Measurements from ENCODE around the gene BCL2L13.
"Not testable (repeated sequence)": the region's sequence is repeated elsewhere in the genome, so short reads cannot be mapped to it uniquely, and the experiment has no call there.

Gene BCL2L13

DNA sequence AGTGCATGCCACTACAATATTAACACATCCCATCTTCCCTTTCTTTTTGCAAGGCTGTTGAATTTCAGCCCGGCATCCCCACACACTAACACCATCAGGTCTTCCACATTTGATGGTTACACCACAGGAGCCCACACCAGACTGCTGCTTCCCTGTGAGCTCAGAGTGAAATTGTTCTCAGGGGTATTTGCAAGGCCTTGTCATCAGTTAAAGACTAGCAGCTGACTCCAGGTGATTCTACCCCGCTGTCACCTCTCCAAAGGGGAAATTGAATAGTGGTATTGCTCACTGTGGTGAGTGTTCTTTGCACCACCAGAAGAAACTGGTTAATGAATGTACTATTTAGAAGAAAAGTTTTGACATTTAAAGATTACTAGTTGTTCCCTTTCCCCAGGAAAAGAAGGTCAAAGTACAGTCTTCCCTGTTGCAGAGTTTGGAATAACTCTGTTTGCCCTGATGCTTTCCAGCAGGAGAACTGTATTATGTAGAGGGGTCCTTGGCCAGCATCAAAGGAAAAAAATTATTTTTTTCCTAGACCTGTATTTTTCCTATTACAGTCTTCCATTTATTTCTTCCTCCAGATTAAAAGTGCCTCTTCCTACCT, 93.8 kb downstream of the BCL2L13 start:
- no peak for DNase-seq

DNA sequence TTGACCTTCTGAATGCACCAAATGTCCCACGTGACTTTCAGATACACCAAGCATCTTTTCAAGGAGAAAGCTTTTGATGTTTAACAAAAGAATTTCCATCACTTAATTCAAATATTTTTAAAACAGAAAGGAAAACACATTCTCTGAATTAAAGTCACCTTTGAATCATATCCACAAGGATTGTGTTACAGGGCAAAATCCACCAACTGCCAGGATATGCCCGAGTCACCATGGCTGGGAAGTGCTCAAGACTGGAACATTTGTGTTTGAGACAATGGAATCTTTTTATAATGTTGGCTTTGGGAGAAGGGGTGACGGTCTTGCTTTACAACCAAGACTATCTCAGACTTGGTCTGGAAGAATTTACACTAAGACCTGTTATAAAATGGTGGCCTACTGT, 94.9 kb downstream of the BCL2L13 start:
- no peak for DNase-seq

DNA sequence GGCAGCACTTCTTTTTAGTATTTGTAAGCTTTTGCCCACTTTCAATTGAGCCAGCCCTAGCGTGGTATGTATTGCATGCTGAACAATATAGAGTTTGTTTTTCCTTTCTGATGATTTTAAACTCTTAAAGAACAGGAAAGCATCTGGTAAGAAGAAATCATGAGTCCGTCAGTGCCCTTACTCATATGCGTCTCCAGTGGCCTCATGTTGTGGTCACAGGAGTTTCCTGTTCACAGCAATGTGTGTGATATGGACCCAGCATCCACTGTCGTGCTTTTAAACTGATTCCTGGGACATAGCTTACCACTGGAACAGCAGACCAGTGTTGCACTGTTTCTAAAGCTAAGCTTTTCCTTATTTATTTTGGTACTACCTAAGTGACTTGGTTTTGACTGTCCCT, 95.6 kb downstream of the BCL2L13 start:
- no peak for DNase-seq

DNA sequence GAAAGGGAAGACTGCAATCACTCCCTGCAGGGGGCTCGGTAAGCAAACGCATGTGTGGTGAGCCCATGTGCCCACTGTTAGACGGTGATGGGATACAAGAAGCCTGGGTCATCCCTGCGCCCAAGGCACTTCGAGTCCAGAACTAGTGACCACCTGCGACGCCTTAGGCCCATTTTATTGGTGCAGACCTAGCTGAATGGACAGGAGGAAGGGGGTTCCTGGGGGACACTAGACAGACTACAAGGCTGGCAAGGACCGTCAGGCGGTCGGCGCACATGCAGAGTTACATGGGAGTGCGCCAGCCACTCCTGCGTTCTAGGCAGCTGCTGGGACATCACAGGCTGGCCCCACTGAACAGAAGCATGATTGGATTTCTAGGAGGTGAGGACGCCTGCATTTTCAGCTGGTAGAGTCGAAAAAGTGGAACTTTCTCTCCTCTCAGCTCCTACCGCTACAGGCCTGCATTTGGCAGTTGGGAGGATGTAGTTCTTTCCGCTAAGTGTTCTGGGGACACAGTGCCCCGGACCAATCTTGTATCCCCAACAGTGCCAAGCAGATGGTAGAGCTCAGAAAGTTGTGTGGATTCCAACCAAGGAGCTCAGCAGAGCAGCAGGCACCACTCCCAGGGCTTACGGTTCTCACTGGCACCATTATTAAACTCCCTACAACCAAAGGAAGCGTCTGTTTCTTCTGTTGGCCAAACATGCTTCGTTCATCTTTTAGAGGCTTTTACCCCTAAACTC, 100.0 kb downstream of the BCL2L13 start:
- DNase-seq: no peak

DNA sequence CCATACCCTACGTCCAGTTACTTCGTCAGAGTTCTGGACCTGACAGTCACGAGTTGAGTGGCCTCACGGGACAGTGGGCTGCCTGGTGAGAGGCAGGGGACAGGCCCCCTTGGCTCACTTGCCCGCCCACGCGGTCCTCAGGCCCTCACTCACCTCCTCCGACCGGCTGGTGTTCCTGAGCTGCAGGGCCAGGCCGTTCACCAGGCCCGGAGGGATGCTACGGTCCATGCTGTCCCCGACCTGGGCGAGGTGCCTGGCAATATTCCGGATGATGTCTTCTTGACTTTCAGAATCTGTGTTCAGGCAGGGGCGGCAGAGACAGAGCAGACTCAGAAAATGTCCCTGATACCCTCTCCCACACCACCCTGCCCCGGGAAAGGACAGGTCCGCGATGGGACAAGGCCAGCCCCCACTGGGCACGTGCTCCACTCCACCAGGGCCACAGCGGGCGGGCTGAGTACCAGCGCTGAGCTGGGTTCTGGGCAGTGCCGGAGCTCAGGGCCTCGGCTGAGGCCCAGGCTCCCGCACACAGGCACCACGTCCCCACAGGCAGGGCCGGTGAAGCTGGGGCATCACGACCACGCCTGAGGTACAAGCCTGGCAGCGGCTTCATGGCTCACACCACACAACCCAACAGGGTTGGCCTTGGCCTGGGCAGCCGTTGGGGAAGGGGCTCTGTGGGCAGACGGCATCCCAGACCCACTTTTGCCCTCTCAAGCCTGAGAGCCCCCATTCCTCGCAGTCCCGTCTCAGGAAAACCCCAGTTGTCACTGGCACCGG, 100.8 kb downstream of the BCL2L13 start:
- DNase-seq: no peak

DNA sequence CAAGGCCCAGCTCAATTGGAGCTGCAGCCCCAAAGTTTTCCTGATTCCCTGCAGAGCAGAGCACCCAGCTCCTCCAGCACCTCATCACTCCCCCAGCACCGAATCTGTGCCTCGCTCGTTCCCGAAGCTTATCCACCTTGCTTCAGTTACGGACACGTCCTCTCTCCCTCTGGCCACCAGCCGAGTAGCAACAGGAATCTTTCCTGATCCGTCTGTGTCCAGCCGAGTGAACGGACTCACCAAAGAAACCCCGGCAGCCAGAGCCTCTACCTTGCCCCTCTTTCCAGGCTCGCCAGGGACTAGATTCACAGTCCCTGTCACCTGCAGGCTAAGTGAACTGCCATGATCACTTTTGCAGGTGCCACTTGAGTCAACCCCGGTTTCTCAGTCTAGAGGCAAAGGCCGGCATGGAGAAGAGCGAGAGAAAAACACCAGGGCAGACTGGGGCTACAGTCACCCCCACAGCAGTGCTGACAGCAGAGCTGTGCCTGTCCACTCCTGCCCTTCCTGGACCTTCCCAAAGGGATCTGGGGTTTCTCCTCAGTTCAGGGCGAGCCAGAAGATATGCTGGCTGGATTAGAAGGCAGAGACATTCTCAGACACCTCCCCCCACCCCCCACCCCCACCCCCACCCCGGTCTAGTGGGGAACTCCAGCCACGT, 103.4 kb downstream of the BCL2L13 start:
- DNase-seq: no peak

DNA sequence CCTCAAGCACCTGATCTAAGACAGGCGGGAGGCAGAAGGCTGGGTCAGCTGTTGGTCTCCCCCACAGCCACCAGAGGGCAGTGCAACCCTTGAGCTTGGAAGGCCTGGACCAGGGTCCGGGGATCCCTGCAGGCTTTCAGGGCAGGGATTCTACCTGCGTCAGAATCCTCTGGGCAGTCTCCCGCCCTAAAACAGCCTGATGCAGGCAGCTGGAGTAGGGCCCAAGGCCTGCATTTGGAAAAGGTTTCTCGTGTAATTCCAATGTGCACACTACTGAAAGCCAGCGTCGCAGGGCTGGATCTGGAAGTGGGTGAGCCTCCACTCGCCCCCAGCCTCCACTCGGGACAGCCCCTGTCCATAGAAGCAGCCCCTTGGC, 104.0 kb downstream of the BCL2L13 start:
- DNase-seq: peak; percentile 89

DNA sequence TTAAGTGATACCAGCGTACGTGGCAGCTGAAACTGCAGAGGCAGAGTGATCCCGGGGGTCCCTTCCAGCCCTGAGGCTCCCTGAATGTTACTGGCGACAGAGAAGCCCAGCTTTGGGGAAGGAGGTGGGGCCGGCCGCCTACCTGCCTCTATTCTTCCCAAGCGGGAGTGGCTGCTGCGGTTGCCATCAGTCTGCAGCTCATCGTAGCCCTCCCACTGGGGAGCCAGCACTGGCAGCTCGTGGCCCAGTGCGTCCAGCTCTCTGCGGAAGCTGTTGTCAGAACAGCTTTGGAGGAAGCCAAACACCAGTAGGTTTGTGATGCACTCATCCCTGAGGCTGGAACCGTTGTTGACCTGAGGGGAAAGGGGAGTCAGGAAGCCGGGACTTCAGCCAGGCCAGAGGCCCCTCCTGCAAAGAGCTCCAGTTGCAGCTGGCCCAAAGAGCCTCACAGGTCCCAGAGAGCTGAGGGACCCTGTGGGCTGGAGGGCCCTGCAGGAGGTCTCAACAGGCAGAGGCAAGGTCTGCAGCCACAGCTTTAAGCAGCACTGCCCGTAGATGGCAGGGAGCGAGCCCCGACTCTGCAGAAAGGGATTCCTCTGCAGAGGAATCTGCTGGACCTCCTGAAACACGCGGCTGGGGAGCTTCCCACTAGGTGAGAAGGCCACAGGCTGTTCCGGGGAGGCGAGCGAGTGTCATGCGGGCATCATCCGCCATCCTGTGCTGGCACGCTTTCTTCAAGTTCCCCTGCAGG, 105.3 kb downstream of the BCL2L13 start:
- no peak for DNase-seq

DNA sequence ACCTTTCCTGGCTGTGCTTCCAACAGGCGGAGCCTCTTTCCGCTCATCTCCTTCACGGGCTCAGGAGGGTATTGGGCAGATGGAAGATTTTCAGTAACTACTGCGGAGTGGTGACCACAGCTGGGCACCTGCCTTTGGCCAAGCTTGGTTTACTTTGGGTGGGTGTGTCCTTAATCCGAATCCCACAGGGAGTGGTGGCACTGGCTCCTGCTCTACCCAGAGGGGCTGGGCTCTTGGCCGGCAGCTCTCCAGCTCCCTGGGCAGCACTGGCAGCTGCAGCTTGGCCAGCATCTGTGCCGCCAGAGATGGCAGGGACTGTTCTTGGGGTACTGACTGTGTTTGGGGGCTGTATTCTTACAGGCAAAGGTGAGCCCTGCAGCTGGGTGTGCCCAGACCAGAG, 105.9 kb downstream of the BCL2L13 start:
- DNase-seq: no peak

DNA sequence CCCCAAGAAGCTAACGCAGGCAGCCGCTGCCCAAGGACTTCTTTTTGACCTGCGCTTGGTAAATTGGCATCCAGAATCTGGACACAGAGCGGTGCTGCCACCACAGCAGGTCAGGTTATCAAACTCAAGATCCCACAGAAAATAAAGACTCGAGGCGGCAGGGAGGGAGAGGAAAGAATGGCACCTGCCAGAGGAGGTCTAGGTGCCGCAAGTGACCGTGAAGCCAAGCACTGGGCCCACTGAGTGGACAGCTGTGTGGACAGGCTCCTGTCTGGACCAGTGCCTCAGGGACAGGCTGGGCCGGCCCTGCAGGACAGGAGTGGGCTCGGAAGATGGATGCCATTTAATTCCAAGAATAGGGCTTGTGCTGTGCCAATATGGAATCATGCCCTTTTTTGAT, 108.4 kb downstream of the BCL2L13 start:
- no peak for DNase-seq

DNA sequence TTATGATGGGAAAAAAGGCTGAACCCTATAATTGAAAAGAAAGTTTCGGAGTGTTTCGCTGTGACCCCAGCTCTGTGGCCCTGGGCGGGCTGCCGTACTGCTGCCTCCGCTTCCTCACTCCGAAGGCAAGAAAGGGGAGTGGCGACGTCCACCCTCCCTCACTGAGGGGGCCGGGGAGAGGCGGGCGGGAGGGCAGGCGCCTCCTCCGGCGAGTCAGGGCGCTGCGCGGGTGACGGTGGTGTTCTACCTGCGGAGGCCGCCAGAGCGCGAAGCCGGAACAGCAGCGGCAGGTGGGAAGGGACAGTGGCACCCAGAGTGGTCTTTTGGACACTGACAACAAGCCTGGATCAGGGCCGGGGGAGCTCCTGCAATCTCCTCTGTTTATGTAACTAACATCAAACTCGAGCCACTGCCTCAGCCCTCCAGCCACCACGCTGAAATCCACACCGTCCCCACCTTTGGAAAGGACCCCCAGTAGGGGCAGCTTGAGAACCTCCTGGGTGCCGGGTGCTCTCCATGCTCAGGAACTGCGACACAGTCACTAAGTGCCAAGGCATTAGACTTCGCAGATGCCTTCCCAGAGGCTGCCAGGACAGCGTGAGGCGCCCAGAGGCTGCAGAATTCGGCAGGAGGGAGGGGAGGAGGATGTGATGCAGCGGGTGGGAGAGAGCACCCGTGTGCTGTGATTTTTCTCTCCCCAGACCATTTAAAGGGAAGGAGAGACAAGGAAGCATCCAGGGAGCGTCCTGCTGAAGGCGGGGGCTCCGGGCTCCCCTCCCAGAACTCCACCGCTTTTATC, 110.2 kb downstream of the BCL2L13 start:
- DNase-seq: no peak

DNA sequence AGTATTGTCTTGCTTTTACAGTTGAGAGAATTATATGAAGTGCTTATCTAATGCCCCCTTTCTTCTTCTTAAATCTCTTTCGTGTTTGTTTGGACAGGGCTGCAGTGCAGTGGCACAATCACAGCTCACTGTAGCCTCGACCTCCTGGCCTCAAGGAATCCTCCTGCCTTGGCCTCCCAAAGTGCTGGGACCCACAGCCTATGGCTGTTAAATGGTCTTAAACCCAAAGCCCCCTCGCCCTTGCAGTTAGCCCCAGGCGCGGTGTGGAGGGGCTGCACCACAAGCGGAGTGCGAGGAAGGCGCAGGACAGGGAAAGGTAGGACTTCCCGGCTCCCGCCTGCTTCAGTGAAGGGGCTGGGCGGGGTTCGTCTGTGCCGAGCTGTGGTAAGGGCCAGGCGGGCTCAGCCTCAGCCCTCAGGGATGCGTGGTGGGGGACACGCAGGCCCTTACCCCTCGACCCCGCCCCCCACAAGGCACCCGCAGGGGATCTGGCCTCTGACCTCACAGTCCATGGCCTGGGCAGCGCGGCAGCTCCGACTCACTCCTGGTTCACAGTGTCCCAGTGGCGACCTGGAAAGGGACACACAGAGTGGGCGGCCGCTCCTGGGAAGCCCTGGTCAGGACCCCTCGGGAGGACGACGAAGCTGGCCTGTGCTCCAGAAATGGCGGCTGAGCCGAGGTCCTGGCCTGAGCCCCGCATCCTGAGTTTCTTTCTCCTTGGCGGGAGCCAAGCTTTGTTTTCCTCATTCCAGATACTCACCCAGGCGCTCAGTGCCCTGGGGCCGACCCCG, 111.2 kb downstream of the BCL2L13 start:
- no peak for DNase-seq

DNA sequence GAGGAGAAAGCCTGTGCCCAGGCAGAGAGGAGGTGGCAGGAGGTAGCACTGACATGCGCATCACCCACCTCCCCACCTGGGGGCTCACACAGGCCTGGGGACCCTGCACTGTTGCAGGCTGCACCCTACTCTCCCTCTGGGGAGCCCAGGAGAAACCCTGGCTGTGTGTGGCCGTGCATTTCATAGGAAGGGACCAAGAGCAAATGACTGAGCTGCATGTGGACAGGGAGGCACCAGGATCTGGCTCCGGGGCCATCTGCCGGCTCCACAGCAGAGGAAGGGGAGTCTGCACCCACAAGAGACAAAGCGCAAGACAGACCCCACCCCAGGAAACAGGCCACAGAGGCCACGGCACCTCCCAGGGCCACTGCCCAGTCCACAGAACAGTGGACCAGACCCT, 113.0 kb downstream of the BCL2L13 start:
- no peak for DNase-seq

DNA sequence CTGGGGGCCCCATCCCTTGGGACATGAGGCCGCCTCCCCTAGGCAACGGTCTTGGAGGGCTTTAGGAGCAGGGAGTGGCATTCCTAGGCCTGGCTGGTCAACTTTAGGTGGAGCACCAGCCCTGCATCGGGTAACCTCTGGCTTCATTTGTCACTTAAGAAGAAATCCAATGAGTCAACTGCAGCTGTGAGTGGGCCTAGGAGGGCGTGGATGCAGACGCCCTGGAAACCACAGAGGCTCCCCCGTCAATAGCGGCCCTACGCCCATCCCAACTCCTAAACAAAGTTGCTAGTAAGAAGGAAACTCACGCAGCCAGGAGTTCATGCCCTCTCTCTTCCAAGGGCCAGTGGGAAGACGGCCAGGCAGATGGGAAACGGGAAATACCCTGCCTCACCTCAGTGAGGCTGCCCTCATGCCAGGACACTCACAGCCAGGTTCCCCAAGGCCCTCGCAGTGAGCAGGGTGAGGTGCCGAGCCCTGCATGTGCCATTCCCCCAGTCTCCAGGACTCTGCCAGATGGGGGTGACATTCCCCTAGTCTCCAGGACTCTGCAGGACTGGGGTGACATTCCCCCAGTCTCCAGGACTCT, 114.9 kb downstream of the BCL2L13 start:
- DNase-seq: no peak

DNA sequence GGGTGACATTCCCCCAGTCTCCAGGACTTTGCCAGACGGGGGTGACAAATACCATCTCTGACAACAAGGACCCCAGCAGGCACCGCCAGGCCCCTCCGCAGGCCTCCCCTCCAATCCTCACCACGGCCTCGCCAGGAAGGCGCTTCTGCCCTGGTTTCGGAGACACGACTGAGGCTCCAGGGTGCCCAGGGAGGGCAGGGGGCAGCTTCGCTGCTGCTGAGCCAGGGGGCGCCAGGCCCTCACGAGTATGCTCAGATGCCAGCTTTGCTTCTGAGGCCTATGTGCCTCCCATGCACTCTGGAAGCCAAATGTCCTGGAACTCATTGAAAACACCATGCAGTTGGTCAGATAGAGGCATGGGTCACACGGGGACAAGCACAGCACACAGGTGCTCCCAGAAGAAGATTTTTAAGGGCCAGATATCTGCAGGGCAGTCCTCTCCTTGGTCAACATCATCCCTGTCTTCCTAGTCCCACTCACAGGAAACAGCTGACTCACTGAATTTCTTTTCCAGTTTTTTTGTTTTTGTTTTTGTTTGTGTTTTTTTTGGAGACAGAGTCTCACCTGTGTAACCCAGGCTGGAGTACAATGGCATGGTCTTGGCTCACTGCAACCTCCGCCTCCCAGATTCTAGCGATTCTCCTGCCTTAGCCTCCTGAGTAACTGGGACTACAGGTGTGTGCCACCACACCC, 115.8 kb downstream of the BCL2L13 start:
- no peak for DNase-seq

DNA sequence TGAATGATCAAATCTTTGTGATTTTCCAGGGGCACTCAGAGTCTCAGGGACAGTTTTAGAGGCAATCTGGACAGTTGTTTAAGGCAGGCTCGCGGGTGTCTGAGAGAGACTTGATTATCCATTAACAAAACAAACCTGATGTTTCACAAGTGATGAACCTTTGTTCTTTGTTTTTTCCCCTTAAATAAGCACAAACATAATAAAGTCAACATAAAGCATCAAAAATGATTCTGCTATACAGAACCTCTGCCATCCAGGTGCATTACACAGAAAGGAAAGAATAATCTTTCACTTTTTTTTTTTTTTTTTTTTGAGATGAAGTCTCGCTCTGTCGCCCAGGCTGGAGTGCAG, 122.6 kb downstream of the BCL2L13 start:
- DNase-seq: no peak

DNA sequence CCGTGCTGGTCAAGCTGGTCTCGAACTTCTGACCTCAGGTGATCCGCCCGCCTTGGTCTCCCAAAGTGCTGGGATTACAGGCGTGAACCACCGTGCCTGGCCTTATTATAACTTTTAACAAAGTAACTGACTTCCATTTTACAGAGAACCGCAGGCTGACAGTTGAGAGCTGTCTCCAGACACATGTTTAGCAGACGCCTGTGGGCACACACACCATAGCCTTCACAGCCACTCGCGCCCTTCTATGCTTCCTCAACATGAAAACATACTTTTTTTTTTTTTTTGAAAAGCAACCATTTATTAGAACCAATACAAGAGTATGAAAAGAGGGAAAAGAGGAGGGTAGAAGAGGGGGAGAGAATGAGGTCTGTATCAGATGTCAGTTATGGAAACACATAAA, 124.9 kb downstream of the BCL2L13 start:
- DNase-seq: not testable (repeated sequence)

DNA sequence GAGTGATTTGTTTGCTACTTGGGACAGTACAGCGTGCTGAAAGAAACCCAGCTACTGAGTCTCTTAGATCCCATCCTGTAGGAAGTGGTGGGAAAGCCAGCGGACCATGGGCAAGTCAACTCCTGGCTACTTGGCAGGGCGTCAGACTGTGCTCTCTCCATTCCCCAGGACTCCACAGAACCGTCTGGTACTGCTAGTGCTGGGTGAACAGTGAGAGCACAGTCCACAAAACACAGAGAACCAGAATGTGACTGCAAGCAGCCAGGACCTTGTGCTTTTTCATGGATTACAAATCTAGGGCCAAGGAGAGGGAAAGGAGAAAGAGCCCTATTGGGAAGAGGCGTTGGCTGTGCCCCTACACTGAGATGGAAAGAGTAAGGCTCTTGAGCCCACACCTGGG, 125.5 kb downstream of the BCL2L13 start:
- DNase-seq: no peak

DNA sequence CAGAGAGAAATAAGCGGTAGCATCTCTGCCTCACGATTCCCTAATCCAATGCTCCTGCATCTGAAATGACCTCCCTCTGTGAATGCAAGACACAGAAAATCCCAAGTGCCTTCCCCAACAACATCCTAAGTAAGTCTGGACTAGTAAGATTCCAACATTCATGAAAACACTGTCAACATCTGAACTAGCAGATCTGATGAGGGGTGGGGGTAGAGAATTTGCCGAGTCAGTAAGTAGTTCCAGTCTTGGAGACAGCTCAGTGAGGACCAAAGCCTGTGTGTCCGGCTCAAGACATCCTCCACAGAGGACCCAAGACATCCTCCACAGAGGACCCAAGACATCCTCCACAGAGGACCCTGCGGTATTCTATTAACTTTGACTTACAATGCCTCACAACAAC, 126.3 kb downstream of the BCL2L13 start:
- not testable (repeated sequence) for DNase-seq

Data from activated CD8-positive, alpha-beta memory T cell treated with anti-CD3 and anti-CD28 coated beads for 24 hours (primary cell).